HG03135 (cell line): ENCODE data around the gene SELENOT.
"Not testable (repeated sequence)": the region's sequence is repeated elsewhere in the genome, so short reads cannot be mapped to it uniquely, and the experiment has no call there.

Experiments
- ATAC-seq: cut with Tn5 transposase; IDR thresholded peaks from one replicate; pipeline ENCODE4 v1.9.1; 2021; ENCODE audit warnings: mild to moderate bottlenecking, moderate library complexity; ENCODE audit not compliant: unreplicated experiment

The SELENOT gene

GRCh38 chr3:150603153-150603979, at the start of gene SELENOT:
SELENOT (plus strand) TSS chr3:150603321; CDS start chr3:150603363, 42 bp downstream.
- peak; percentile 61 for ATAC-seq

- no peak for ATAC-seq
Measured at GRCh38 chr3:150555859-150556436, 47.2 kb upstream of the SELENOT start.

- no peak for ATAC-seq
Measured at GRCh38 chr3:150556792-150557191, 46.3 kb upstream of the SELENOT start.

- ATAC-seq, result no peak
Measured at GRCh38 chr3:150557725-150558124, 45.4 kb upstream of the SELENOT start.

GRCh38 chr3:150564243-150564642, 38.9 kb upstream of the SELENOT start:
- no peak for ATAC-seq

- no peak for ATAC-seq
Measured at GRCh38 chr3:150567328-150567727, 35.8 kb upstream of the SELENOT start.

- ATAC-seq, result no peak
Measured at GRCh38 chr3:150577855-150578254, 25.3 kb upstream of the SELENOT start.

- ATAC-seq, result no peak
Measured at GRCh38 chr3:150581174-150581573, 21.9 kb upstream of the SELENOT start.

GRCh38 chr3:150582620-150583019, 20.5 kb upstream of the SELENOT start:
- peak; percentile 62 for ATAC-seq

- peak; percentile 71 for ATAC-seq
Measured at GRCh38 chr3:150583028-150583427, 20.1 kb upstream of the SELENOT start.

GRCh38 chr3:150588027-150588830, 14.9 kb upstream of the SELENOT start:
- ATAC-seq, result no peak

GRCh38 chr3:150589759-150590158, 13.4 kb upstream of the SELENOT start:
- ATAC-seq, result no peak

GRCh38 chr3:150594150-150594549, 9.0 kb upstream of the SELENOT start:
- no peak for ATAC-seq

GRCh38 chr3:150597646-150598045, 5.5 kb upstream of the SELENOT start:
- ATAC-seq, result no peak

GRCh38 chr3:150599611-150600297, 3.4 kb upstream of the SELENOT start:
- ATAC-seq, result no peak

GRCh38 chr3:150600647-150601530, 2.2 kb upstream of the SELENOT start:
- ATAC-seq, result not testable (repeated sequence)

- peak; percentile 3 for ATAC-seq
Measured at GRCh38 chr3:150602426-150603152, 532 bp upstream of the SELENOT start.

- no peak for ATAC-seq
Measured at GRCh38 chr3:150603980-150604319, 829 bp downstream of the SELENOT start.

GRCh38 chr3:150605998-150606641, 3.0 kb downstream of the SELENOT start:
- ATAC-seq, result no peak
